Measurements from ENCODE around the gene LOXHD1.

LOXHD1 gene

GRCh38 chr18:46628206-46628605 lies 28.8 kb downstream of the LOXHD1 start:
- H3K4me3 ChIP-seq (ENCODE audit: low read length) = no peak overlapping the region
- H3K9me3 ChIP-seq (ENCODE audit: control insufficient read depth, insufficient read depth, low read length) = no peaks in the 10 kb centered on the region
- H3K36me3 ChIP-seq (ENCODE audit: control insufficient read depth, insufficient read depth, low read length) = no peaks in the 10 kb centered on the region
- WGBS (ENCODE audit: insufficient coverage, insufficient read length) = no CpG with 5 or more reads among the region's 5 CpGs
- no peaks in the 10 kb centered on the region for H3K27me3 ChIP-seq (ENCODE audit: control insufficient read depth, insufficient read depth, low read length)
- no peaks in the 10 kb centered on the region for H3K4me1 ChIP-seq (ENCODE audit: control insufficient read depth, insufficient read depth, low read length)
- no peak overlapping the region for H3K27ac ChIP-seq (ENCODE audit: low read length)
- DNase-seq (ENCODE audit: low read depth, low spot score) = no peak

- H3K27ac ChIP-seq (ENCODE audit: low read length) = no peak overlapping the region
- no CpG with 5 or more reads among the region's 2 CpGs for WGBS (ENCODE audit: insufficient coverage, insufficient read length)
- no peaks in the 10 kb centered on the region for H3K4me1 ChIP-seq (ENCODE audit: control insufficient read depth, insufficient read depth, low read length)
- H3K36me3 ChIP-seq (ENCODE audit: control insufficient read depth, insufficient read depth, low read length) = no peaks in the 10 kb centered on the region
- no peaks in the 10 kb centered on the region for H3K9me3 ChIP-seq (ENCODE audit: control insufficient read depth, insufficient read depth, low read length)
- no peak for DNase-seq (ENCODE audit: low read depth, low spot score)
- H3K27me3 ChIP-seq (ENCODE audit: control insufficient read depth, insufficient read depth, low read length) = no peaks in the 10 kb centered on the region
- H3K4me3 ChIP-seq (ENCODE audit: low read length) = no peak overlapping the region
These were observed 29.9 kb downstream of the LOXHD1 start for GRCh38 chr18:46627136-46627535.

DNA sequence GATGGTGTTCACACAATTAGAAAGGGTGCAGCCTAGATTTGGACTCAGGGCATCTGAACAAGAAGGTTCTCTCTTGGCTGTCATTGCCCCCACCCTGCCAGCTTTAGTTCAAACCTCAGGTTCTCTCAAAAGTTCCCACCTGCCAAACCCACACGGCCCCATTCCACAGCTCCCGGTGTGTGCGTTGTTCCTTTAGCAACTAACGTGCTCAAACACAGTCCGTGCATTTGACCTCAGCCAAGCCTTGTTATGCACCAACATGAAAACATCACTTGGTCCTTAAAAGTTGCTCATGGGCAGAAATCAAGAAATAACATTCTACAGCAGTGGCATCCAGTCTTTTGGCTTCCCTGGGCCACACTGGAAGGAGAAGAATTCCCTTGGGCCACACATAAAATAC lies 32.0 kb downstream of the LOXHD1 start:
- no peak overlapping the region for H3K27ac ChIP-seq (ENCODE audit: low read length)
- WGBS (ENCODE audit: insufficient coverage, insufficient read length) = no CpG with 5 or more reads among the region's 5 CpGs
- H3K4me1 ChIP-seq (ENCODE audit: control insufficient read depth, insufficient read depth, low read length) = no peaks in the 10 kb centered on the region
- H3K36me3 ChIP-seq (ENCODE audit: control insufficient read depth, insufficient read depth, low read length) = no peaks in the 10 kb centered on the region
- no peaks in the 10 kb centered on the region for H3K27me3 ChIP-seq (ENCODE audit: control insufficient read depth, insufficient read depth, low read length)
- no peak overlapping the region for H3K4me3 ChIP-seq (ENCODE audit: low read length)
- H3K9me3 ChIP-seq (ENCODE audit: control insufficient read depth, insufficient read depth, low read length) = no peaks in the 10 kb centered on the region
- no peak for DNase-seq (ENCODE audit: low read depth, low spot score)

GRCh38 chr18:46624127-46624526 lies 32.9 kb downstream of the LOXHD1 start:
- Histone ChIP-seq H3K4me1 (ENCODE audit: control insufficient read depth, insufficient read depth, low read length) (no peaks in the 10 kb centered on the region), H3K27me3 (ENCODE audit: control insufficient read depth, insufficient read depth, low read length) (no peaks in the 10 kb centered on the region), H3K4me3 (ENCODE audit: low read length) (no peak overlapping the region), H3K9me3 (ENCODE audit: control insufficient read depth, insufficient read depth, low read length) (no peaks in the 10 kb centered on the region), H3K36me3 (ENCODE audit: control insufficient read depth, insufficient read depth, low read length) (no peaks in the 10 kb centered on the region), H3K27ac (ENCODE audit: low read length) (no peak overlapping the region)
- WGBS (ENCODE audit: insufficient coverage, insufficient read length) = no CpG with 5 or more reads among the region's 11 CpGs
- no peak for DNase-seq (ENCODE audit: low read depth, low spot score)

DNA sequence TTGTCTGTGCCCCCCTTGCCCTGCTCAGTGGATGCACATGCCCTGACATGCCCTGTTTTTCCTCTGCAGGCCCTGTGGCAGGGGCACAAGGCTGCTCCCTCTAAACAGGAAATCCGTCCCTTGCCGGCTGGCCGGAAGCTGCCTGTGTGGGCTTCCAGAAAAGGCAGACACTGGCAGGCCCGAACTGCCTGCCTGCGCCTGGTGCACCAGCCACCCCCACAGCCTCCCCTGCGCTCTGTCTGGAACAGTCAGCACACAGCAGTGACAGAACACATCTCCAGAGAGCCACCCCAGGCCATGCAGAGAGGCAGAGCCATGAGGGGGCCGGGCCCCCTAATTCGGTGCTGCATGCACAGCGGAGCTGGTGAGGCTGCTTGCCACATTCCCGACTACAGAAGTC lies 33.5 kb downstream of the LOXHD1 start:
- DNase-seq (ENCODE audit: low read depth, low spot score) = no peak
- no peaks in the 10 kb centered on the region for H3K9me3 ChIP-seq (ENCODE audit: control insufficient read depth, insufficient read depth, low read length)
- no peaks in the 10 kb centered on the region for H3K36me3 ChIP-seq (ENCODE audit: control insufficient read depth, insufficient read depth, low read length)
- H3K27ac ChIP-seq (ENCODE audit: low read length) = no peak overlapping the region
- no peak overlapping the region for H3K4me3 ChIP-seq (ENCODE audit: low read length)
- no peaks in the 10 kb centered on the region for H3K27me3 ChIP-seq (ENCODE audit: control insufficient read depth, insufficient read depth, low read length)
- no CpG with 5 or more reads among the region's 10 CpGs for WGBS (ENCODE audit: insufficient coverage, insufficient read length)
- no peaks in the 10 kb centered on the region for H3K4me1 ChIP-seq (ENCODE audit: control insufficient read depth, insufficient read depth, low read length)

DNA sequence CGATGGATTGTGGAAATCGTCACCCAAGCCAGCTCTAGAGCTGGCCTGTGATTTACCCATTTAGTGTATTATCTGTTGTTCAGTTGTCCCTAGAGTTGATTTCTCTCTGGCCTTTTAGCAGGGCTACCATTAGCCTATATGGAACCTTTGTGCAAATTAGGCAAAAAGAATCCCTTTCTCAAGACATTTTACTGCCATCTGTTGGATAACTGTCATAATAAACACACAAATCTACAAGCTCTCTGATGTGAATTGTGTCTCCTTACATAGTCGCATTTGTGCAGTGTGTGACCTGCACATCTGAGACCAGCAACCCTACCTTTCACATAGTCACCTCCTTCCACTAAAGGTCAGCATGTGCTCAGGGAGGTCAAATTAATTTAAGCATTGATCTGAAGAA lies 34.0 kb downstream of the LOXHD1 start:
- Histone ChIP-seq H3K27ac (ENCODE audit: low read length) (no peak overlapping the region), H3K9me3 (ENCODE audit: control insufficient read depth, insufficient read depth, low read length) (no peaks in the 10 kb centered on the region), H3K4me1 (ENCODE audit: control insufficient read depth, insufficient read depth, low read length) (no peaks in the 10 kb centered on the region), H3K27me3 (ENCODE audit: control insufficient read depth, insufficient read depth, low read length) (no peaks in the 10 kb centered on the region), H3K36me3 (ENCODE audit: control insufficient read depth, insufficient read depth, low read length) (no peaks in the 10 kb centered on the region), H3K4me3 (ENCODE audit: low read length) (no peak overlapping the region)
- DNase-seq (ENCODE audit: low read depth, low spot score) = no peak
- no CpG with 5 or more reads among the region's 3 CpGs for WGBS (ENCODE audit: insufficient coverage, insufficient read length)

- Histone ChIP-seq H3K9me3 (ENCODE audit: control insufficient read depth, insufficient read depth, low read length) (no peaks in the 10 kb centered on the region), H3K27me3 (ENCODE audit: control insufficient read depth, insufficient read depth, low read length) (no peaks in the 10 kb centered on the region), H3K27ac (ENCODE audit: low read length) (no peak overlapping the region), H3K4me3 (ENCODE audit: low read length) (no peak overlapping the region), H3K4me1 (ENCODE audit: control insufficient read depth, insufficient read depth, low read length) (no peaks in the 10 kb centered on the region), H3K36me3 (ENCODE audit: control insufficient read depth, insufficient read depth, low read length) (no peaks in the 10 kb centered on the region)
- no CpG with 5 or more reads among the region's 4 CpGs for WGBS (ENCODE audit: insufficient coverage, insufficient read length)
- DNase-seq (ENCODE audit: low read depth, low spot score) = no peak
These were observed 34.6 kb downstream of the LOXHD1 start for GRCh38 chr18:46622451-46622850.

DNA sequence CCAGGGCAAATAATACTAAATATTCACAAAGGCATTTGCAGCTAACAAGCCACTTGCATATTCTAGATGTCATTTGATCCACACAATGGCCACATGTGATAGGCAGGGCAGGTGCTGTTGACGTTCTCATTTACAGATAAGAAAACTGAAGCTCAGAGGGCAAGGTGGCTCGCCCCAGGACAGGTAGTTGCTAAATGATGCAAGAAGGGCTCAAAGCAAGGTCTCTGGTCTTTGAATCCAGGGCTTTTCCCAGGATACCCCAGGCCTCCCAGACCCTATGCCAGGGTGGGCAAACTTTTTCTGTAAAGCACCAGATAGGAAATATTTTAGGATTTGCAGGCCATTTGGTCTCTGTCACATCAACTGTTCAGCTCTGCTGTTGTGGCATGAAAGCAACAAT lies 35.1 kb downstream of the LOXHD1 start:
- WGBS (ENCODE audit: insufficient coverage, insufficient read length) = no CpG with 5 or more reads among the region's 2 CpGs

DNA sequence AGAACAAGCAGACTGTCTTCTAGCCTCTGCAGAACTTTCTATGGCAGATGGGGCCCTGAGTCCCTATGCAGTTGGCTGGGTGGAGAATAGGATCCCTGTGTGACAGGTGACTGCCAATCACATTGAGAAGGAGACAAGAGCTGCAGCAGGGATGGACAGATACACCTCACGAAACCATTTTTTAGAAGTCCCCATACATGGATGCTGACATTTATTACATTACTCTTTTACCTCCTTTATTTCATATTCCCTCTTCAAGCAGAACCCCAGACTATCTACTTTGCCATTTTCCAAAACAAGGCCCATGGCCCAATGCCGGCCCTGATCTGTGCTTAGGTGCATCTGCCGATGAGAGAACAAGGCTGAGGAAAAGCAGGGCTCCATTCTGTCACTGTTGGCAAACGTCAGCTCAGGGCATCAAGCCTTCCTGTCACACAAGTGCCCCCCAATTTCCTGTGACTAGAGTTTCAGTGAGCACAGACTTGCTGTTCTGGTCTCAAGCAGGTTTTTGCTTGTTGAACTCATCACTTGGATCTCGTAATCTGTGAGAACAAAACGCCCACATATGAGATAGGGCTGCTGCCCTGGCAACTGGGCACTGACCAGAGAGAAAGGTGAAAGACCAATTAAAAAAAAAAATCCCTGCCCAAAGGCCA lies 35.8 kb downstream of the LOXHD1 start:
- H3K27me3 ChIP-seq (ENCODE audit: control insufficient read depth, insufficient read depth, low read length) = no peaks in the 10 kb centered on the region
- no peaks in the 10 kb centered on the region for H3K9me3 ChIP-seq (ENCODE audit: control insufficient read depth, insufficient read depth, low read length)
- no peak for DNase-seq (ENCODE audit: low read depth, low spot score)
- no peak overlapping the region for H3K4me3 ChIP-seq (ENCODE audit: low read length)
- no peaks in the 10 kb centered on the region for H3K36me3 ChIP-seq (ENCODE audit: control insufficient read depth, insufficient read depth, low read length)
- WGBS (ENCODE audit: insufficient coverage, insufficient read length) = no CpG with 5 or more reads among the region's 6 CpGs
- H3K27ac ChIP-seq (ENCODE audit: low read length) = no peak overlapping the region
- H3K4me1 ChIP-seq (ENCODE audit: control insufficient read depth, insufficient read depth, low read length) = no peaks in the 10 kb centered on the region

More for the DNA sequence above, 35.1 kb downstream of the LOXHD1 start:
- Histone ChIP-seq H3K36me3 (ENCODE audit: control insufficient read depth, insufficient read depth, low read length) (no peaks in the 10 kb centered on the region), H3K27ac (ENCODE audit: low read length) (no peak overlapping the region), H3K27me3 (ENCODE audit: control insufficient read depth, insufficient read depth, low read length) (no peaks in the 10 kb centered on the region), H3K4me3 (ENCODE audit: low read length) (no peak overlapping the region), H3K4me1 (ENCODE audit: control insufficient read depth, insufficient read depth, low read length) (no peaks in the 10 kb centered on the region), H3K9me3 (ENCODE audit: control insufficient read depth, insufficient read depth, low read length) (no peaks in the 10 kb centered on the region)
- DNase-seq (ENCODE audit: low read depth, low spot score) = no peak

DNA sequence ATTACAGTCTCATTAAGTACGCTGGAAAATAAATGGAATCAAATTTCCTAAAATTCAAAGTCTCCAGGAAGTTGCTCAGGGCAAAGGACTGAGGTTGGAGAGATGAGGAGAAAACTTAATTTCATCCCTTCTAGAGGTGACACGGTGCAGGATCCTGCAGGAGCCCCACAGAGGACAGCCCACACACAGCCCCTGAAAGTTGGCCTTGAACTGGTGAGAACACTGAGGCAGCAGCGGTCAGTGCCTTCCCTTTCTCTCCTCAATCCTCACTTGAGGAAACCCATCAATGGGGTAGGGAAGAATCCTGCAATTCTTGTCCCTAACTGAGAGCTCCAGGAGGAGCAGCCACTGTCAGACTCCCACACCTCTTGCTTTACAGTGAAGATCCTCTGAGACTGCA lies 37.5 kb downstream of the LOXHD1 start:
- no peaks in the 10 kb centered on the region for H3K36me3 ChIP-seq (ENCODE audit: control insufficient read depth, insufficient read depth, low read length)
- no peak overlapping the region for H3K4me3 ChIP-seq (ENCODE audit: low read length)
- no peak for DNase-seq (ENCODE audit: low read depth, low spot score)
- H3K4me1 ChIP-seq (ENCODE audit: control insufficient read depth, insufficient read depth, low read length) = no peaks in the 10 kb centered on the region
- H3K27me3 ChIP-seq (ENCODE audit: control insufficient read depth, insufficient read depth, low read length) = no peaks in the 10 kb centered on the region
- no CpG with 5 or more reads among the region's 3 CpGs for WGBS (ENCODE audit: insufficient coverage, insufficient read length)
- no peaks in the 10 kb centered on the region for H3K9me3 ChIP-seq (ENCODE audit: control insufficient read depth, insufficient read depth, low read length)
- H3K27ac ChIP-seq (ENCODE audit: low read length) = no peak overlapping the region

DNA sequence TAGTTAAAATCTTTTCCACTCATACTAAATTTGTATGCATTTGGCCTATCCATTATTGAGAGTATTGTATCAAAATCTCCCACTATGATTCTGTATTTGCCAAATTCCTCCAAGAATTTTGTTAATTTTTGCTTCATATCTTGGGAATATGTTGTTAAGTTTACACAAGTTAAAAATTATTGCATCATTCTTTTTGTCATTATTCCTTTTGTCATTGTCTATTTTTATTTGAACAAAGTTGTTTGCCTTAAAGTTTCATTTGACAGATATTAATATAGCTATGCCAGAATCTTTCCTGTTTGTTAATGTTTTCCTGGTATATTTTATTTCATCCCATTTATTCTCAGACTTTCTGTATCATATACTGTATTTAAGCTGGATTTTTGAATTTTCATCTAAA lies 41.3 kb downstream of the LOXHD1 start:
- no peaks in the 10 kb centered on the region for H3K36me3 ChIP-seq (ENCODE audit: control insufficient read depth, insufficient read depth, low read length)
- no peak overlapping the region for H3K4me3 ChIP-seq (ENCODE audit: low read length)
- no peaks in the 10 kb centered on the region for H3K9me3 ChIP-seq (ENCODE audit: control insufficient read depth, insufficient read depth, low read length)
- H3K27me3 ChIP-seq (ENCODE audit: control insufficient read depth, insufficient read depth, low read length) = no peaks in the 10 kb centered on the region
- H3K27ac ChIP-seq (ENCODE audit: low read length) = no peak overlapping the region
- no peaks in the 10 kb centered on the region for H3K4me1 ChIP-seq (ENCODE audit: control insufficient read depth, insufficient read depth, low read length)
- DNase-seq (ENCODE audit: low read depth, low spot score) = no peak

Measured in iPS DF 6.9 (cell line).